Brain microvascular endothelial cell (primary cell): ENCODE results near the gene SAE1.
A peak's percentile ranks its signal among the peaks of the same experiment; 100 is the strongest.

ENCODE experiments used
- DNase-seq: peaks from one replicate; pipeline ENCODE4 v3.0.0-alpha.2; 2020
- H3K27ac ChIP-seq: fragments of 250-450 bp; sonication (Bioruptor Pico); 2 replicates; pipeline ENCODE4 v1.5.1; 2020; ENCODE audit warnings: mild to moderate bottlenecking, moderate library complexity
- H3K27me3 ChIP-seq: fragments of 250-450 bp; sonication (Bioruptor Pico); replicated peaks from 2 replicates; pipeline ENCODE4 v1.5.1; 2020; ENCODE audit warnings: mild to moderate bottlenecking
- H3K36me3 ChIP-seq: fragments of 250-450 bp; sonication (Bioruptor Pico); replicated peaks from 2 replicates; pipeline ENCODE4 v1.5.1; 2020; ENCODE audit warnings: mild to moderate bottlenecking
- H3K4me3 ChIP-seq: 2 replicates; pipeline ENCODE4 v1.5.1; 2011; ENCODE audit warnings: low read depth, mild to moderate bottlenecking, control low read depth, low read length, moderate library complexity
- in situ Hi-C: cut with HindIII; loops from 2 replicates; pipeline ENCODE4 v1.10.0; 2017; ENCODE audit warnings: low sequenced_read_pairs, low pct_ligation_motif_present
- TF ChIP-seq, protein P1 (sequence below): IDR thresholded peaks from 2 replicates; pipeline ENCODE4 v1.5.1; 2011; ENCODE audit warnings: low read depth, mild to moderate bottlenecking, moderate library complexity, low read length, control low read depth, inconsistent platforms; ENCODE audit errors: missing control alignments

The SAE1 gene

DNA sequence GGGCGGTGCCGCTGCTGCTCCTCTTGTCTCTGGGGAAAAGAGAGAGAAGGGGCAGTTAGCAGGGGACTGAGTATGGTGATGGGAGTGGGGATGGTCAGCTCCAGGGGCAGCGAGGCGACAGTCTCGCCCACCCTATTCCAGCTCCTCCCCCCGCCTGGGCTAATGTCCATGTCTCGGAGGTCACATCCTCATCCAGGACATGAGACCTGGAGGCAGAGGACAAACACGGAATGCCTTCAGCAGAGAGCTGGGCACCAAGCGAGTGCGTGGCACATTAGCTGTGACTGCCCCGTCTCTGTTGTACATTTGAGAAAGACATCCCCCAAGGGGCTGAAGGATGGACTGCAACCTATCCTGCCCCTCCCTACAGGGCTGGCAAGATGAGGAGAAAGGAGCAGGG is 91.3 kb downstream of the SAE1 start:
- peaks cover 27% of the 10 kb centered on the region for H3K36me3 ChIP-seq
- DNase-seq = no peak
- no peaks in the 10 kb centered on the region for H3K27me3 ChIP-seq
- H3K4me3 ChIP-seq = no peak overlapping the region
- TF ChIP-seq, protein P1, sequence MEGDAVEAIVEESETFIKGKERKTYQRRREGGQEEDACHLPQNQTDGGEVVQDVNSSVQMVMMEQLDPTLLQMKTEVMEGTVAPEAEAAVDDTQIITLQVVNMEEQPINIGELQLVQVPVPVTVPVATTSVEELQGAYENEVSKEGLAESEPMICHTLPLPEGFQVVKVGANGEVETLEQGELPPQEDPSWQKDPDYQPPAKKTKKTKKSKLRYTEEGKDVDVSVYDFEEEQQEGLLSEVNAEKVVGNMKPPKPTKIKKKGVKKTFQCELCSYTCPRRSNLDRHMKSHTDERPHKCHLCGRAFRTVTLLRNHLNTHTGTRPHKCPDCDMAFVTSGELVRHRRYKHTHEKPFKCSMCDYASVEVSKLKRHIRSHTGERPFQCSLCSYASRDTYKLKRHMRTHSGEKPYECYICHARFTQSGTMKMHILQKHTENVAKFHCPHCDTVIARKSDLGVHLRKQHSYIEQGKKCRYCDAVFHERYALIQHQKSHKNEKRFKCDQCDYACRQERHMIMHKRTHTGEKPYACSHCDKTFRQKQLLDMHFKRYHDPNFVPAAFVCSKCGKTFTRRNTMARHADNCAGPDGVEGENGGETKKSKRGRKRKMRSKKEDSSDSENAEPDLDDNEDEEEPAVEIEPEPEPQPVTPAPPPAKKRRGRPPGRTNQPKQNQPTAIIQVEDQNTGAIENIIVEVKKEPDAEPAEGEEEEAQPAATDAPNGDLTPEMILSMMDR = no peak
- no peak overlapping the region for H3K27ac ChIP-seq
- in situ Hi-C loops = no loop called here

DNA sequence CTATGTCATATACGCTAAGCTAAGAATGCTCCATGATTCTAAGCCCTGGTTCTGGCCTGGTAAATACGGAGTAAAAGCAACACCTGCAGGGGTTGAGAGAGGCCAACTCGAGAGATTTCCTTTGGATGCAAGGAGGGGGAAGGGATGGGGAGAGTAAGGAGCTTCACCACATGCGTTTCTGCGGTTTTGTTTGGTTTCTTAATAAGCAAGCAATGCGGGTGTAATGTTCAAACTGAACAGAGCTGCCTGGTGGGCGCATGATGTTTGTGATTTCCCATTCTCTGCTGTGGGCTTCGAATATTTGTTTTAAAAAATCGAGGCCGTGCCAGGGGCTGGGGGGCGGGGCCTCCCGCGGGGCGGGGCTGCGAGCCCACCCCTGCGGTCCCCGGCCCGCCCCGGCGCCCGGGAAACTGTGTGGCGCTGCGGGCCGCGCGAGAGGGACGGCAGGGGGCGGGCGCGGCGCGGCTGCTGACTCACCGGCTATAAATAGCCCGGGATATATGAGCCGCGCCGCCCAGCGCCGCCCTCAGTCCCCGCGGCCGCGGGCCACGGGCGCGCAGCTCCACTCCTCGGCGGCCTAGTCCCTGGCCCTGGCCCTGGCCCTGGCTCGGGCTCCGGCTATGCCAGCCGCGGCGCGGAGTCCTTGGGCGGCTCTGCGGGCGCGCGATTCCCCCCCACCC is 95.3 kb downstream of the SAE1 start:
- TF ChIP-seq, protein P1 = peak; percentile 11
- H3K4me3 ChIP-seq = peak overlapping the region; percentile 32
- H3K27me3 ChIP-seq = no peaks in the 10 kb centered on the region
- in situ Hi-C loops = no loop called here
- peaks cover 16% of the 10 kb centered on the region for H3K36me3 ChIP-seq
- H3K27ac ChIP-seq = peak overlapping the region; percentile 92
- DNase-seq = peak; percentile 69

DNA sequence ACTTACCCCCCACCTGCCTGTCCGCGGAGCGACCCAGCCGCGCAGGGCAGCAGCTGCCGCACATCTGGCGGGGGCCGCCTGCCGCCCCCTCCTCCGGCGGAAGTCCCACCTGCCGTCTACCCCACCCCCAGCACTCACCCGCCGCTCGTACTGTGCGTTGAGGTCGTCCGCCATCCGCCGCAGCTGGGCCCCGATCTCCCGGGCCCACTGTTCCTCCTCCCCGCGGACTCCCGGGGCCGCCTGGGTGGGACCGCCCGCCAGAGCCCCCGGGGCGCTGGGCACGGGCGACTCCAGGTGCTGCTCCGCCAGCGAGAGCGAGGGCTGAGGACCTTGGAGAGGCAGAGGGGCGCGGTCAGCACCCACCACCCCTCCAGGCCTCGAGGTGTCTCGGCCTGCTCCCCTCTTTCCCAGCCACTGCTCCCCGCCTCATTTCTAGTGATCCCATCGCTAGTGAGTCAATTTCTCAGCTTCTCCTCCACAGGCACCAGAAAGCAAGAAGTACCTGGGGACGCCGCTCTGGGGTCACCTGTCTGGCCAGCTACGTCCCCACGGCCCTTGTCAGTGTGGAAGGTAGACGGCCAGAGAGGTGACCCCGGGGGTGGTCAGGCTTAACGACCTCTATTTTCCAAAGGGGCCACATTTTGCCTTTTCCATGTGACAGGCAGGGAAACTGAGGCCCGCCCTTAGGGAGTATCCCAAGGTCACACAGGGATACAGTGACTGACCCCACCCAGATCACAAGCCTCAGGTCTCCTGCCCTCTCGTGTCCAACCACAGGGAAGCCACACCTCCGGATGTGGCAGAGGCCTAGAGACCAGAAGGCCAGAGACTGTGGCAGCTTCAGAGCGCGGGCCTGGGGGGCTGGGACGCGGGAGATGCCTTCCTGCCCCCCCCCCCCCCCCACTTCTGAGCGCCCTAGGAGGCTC is 96.1 kb downstream of the SAE1 start:
- in situ Hi-C loops = no loop called here
- Histone ChIP-seq H3K27me3 (no peaks in the 10 kb centered on the region), H3K27ac (peak overlapping the region; percentile 92), H3K36me3 (peaks cover 10% of the 10 kb centered on the region), H3K4me3 (peak overlapping the region; percentile 50)
- TF ChIP-seq, protein P1 = no peak
- no peak for DNase-seq

DNA sequence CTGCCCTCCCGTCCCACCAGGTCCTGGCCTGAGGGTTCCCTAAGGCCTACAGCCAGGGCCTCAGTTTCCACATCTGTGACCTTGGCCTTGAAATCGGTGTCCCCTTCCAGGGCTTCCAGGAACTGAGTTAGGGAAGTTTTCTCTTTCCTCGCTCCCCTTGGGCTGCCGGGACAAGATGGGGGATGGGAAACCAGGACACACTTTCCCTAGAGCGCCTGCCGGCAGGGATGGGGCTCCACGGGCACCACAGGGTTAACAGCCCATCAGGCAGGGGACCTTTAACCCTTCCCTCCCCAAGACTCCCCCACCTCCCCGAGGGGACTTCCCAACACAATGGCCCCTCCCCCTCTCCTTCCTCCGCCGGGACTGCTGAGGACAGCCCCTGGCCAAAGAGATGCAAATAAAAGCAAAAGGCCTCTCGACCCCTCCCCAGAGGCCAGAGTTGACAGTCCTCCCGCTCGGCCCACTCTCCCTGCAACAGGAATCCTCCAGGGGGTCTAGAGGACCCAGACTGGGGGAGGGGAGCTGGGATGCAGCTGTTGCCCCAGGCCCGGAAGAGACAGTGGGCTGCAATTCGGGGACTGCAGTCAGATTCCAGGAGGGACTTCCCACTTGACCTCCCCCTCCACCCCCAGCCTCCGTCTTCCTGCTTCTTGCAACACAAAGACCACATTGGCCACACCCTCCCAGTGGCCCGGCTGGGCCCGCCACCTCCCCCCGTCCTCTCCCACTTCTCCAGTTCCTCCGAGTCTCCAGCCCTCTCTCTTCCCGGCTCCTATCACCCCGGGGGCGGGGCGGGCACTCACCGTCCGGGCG is 96.9 kb downstream of the SAE1 start:
- Histone ChIP-seq H3K36me3 (peaks cover 8% of the 10 kb centered on the region), H3K4me3 (peak overlapping the region; percentile 50), H3K27me3 (no peaks in the 10 kb centered on the region), H3K27ac (peak overlapping the region; percentile 92)
- peak; percentile 90 for DNase-seq
- in situ Hi-C loops = no loop called here
- TF ChIP-seq, protein P1 = no peak

DNA sequence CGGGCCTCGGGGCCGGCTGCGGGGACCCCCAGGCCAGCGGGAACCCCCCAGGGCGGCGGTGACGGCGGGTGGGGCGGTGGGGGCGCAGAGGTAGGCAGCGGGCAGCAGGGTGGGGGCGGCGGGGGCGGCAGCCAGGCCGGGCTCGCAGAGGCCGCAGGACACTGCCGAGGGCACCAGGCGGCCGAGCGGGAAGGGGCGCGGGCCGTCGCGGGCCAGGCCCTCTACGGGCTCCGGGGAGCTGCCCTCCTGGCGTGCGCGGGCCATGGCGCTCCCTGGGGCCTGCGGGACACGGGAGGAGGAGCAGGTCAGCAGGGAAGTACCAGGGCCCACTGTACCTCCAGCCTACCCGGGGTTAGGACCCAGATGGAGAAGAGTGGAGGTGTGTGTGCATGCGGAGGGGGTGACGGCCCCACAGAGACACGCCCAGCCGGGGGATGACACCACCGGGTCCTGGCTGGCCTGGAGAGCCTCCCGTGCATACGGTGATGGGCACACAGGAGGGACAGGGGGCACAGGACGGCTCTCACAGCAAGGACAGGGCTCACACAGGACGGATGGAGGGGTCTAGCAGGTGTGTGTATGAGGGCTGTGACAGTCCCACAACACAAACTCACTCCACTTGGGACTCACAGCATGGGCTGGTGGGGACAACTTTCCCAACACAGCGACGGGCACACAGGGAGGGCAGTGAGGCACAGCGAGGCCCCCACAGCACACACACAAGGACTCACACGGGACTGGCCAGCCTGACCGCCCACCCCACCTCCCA is 97.7 kb downstream of the SAE1 start:
- Histone ChIP-seq H3K27ac (peak overlapping the region; percentile 92), H3K27me3 (no peaks in the 10 kb centered on the region), H3K4me3 (peak overlapping the region; percentile 86), H3K36me3 (peaks cover 8% of the 10 kb centered on the region)
- in situ Hi-C loops = no loop called here
- TF ChIP-seq, protein P1 = no peak
- no peak for DNase-seq
